Endodermal cell (in vitro differentiated cells): ENCODE data around the gene HSPA1B. TPM values are rescaled to one million over a fixed set of nuclear protein-coding genes. Genes with fewer than 3 reads are reported as not detected.

Experiments
- DNase-seq: peaks from one replicate; pipeline ENCODE4 v3.0.0-alpha.2; 2017
- H3K27ac ChIP-seq: 2 replicates; pipeline ENCODE4 v1.5.1; 2013; ENCODE audit warnings: mild to moderate bottlenecking, low read depth, low read length, moderate library complexity
- H3K27me3 ChIP-seq: 2 replicates; pipeline ENCODE4 v1.6.1; 2013; ENCODE audit warnings: mild to moderate bottlenecking, low read length, moderate library complexity; ENCODE audit not compliant: insufficient read depth, control insufficient read depth, poor library complexity, severe bottlenecking
- H3K36me3 ChIP-seq: 2 replicates; pipeline ENCODE4 v1.7.0; 2013; ENCODE audit warnings: mild to moderate bottlenecking, low read length, moderate library complexity; ENCODE audit not compliant: control insufficient read depth, insufficient read depth
- H3K4me1 ChIP-seq: one replicate; pipeline ENCODE4 v1.7.0; 2013; ENCODE audit warnings: low read length; ENCODE audit not compliant: control insufficient read depth, insufficient read depth
- H3K4me3 ChIP-seq: 2 replicates; pipeline ENCODE4 v1.5.1; 2013; ENCODE audit warnings: mild to moderate bottlenecking, low read length, moderate library complexity
- H3K9ac ChIP-seq: 2 replicates; pipeline ENCODE4 v1.6.1; 2013; ENCODE audit warnings: mild to moderate bottlenecking, low read length, moderate library complexity; ENCODE audit not compliant: poor library complexity, severe bottlenecking; ENCODE audit errors: extremely low read depth
- H3K9me3 ChIP-seq: 2 replicates; pipeline ENCODE4 v1.6.1; 2013; ENCODE audit warnings: mild to moderate bottlenecking, low read length, moderate library complexity; ENCODE audit not compliant: control insufficient read depth
- H3K27ac Mint-ChIP-seq: 2 replicates; pipeline ENCODE4 v1.8.0; 2020; ENCODE audit warnings: mixed read lengths
- H3K27me3 Mint-ChIP-seq: 2 replicates; pipeline ENCODE4 v1.8.0; 2021; ENCODE audit warnings: mild to moderate bottlenecking, mixed read lengths; ENCODE audit not compliant: insufficient read depth
- H3K36me3 Mint-ChIP-seq: 2 replicates; pipeline ENCODE4 v1.8.0; 2020; ENCODE audit warnings: low read depth, mixed read lengths
- H3K4me1 Mint-ChIP-seq: 2 replicates; pipeline ENCODE4 v1.8.0; 2020; ENCODE audit warnings: mixed read lengths
- H3K4me3 Mint-ChIP-seq: 2 replicates; pipeline ENCODE4 v1.8.0; 2020; ENCODE audit warnings: mild to moderate bottlenecking, moderate library complexity, mixed read lengths
- H3K9me3 Mint-ChIP-seq: 2 replicates; pipeline ENCODE4 v1.8.0; 2020; ENCODE audit warnings: mild to moderate bottlenecking, mixed read lengths
- WGBS, 2 experiments: methylation state at CpG; one replicate each; pipeline versions ENCODE4 v1.1.5 to v1.1.7; 2013; ENCODE audit warnings: missing lambda C conversion rate in 2 of 2, mixed read lengths in 1 of 2; ENCODE audit not compliant: insufficient coverage in 1 of 2, insufficient read length in 1 of 2; 5-methylcytosine and 5-hydroxymethylcytosine counted together
- total RNA-seq, 2 donors: library from RNA; stranded (reverse); fragmentation: NEBNext Ultra II Directional in 1 of 2; extraction: Animal tissue kit (Norgen Biotek cat#: 25700) in 1 of 2; gene quantifications; 2 replicates in 1 of 2; 3 replicates in 1 of 2; pipeline ENCODE4 v1.2.1, GENCODE V29; 2021
- TF ChIP-seq, protein P1 (sequence below): fragments of 200-600 bp; sonication (generic); conservative IDR thresholded peaks from 2 replicates; pipeline ENCODE4 v1.5.0; 2021; ENCODE audit warnings: antibody characterized with exemption, mild to moderate bottlenecking

Gene HSPA1B
- total RNA-seq, 2 donors from 2014 or later = 61.8 to 83.9 TPM

DNA sequence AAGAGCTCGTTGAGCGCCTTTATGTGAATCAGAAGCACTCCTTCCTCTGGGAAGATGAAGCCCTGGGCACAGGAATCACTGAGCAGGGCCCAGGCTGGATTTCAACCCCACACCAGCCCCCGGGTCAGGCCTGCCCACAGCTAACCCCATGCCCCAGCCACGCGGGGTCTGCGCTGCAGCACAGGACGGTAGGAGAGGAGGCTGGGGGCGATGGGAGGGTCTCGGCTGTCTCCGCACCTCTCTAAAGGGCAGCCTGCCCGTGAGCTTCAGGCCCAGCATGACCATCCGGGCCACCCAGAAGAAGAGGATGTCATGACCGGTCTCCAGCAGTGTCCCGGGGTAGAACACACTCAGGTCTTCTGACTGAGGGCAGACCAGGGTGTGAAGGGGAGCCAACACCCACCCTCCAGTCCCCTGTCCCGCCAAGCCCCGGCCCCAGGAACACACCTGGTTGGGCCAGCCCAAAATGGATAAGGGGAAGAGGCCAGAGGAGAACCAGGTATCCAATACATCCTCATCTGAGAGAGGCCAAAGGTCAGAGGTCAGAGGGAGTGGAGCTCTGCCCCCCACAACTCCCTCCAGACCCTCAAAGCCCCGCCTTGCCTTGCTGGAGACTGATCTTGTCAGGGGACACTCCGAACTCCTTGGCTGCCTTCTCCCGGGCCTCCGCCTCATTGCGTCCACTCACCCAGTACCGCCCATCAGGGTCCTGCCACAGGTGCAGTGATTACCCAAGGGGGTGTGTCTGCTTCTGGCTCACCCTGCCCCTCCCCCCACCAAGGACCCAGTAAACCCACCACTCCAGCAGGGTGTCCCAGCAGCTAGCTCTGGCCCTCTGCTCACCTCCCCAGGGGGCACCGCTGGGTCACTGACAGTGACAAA, 46.1 kb upstream of the HSPA1B start:
- H3K9me3 ChIP-seq = no peaks in the 10 kb centered on the region
- Mint-ChIP-seq H3K9me3 (no peaks in the 10 kb centered on the region), H3K36me3 (peaks cover 44% of the 10 kb centered on the region), H3K27me3 (no peaks in the 10 kb centered on the region), H3K4me3 (no peak overlapping the region), H3K27ac (no peak overlapping the region), H3K4me1 (no peaks in the 10 kb centered on the region)
- peaks cover 51% of the 10 kb centered on the region for H3K36me3 ChIP-seq
- no peaks in the 10 kb centered on the region for H3K27me3 ChIP-seq
- TF ChIP-seq, protein P1, sequence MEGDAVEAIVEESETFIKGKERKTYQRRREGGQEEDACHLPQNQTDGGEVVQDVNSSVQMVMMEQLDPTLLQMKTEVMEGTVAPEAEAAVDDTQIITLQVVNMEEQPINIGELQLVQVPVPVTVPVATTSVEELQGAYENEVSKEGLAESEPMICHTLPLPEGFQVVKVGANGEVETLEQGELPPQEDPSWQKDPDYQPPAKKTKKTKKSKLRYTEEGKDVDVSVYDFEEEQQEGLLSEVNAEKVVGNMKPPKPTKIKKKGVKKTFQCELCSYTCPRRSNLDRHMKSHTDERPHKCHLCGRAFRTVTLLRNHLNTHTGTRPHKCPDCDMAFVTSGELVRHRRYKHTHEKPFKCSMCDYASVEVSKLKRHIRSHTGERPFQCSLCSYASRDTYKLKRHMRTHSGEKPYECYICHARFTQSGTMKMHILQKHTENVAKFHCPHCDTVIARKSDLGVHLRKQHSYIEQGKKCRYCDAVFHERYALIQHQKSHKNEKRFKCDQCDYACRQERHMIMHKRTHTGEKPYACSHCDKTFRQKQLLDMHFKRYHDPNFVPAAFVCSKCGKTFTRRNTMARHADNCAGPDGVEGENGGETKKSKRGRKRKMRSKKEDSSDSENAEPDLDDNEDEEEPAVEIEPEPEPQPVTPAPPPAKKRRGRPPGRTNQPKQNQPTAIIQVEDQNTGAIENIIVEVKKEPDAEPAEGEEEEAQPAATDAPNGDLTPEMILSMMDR = no peak
- 93 to 96% methylated on average over 19 to 23 of the region's 23 CpGs for WGBS, 2 experiments
- H3K27ac ChIP-seq = no peak overlapping the region
- DNase-seq = no peak
- H3K4me3 ChIP-seq = no peak overlapping the region
- no peak overlapping the region for H3K9ac ChIP-seq
- no peaks in the 10 kb centered on the region for H3K4me1 ChIP-seq

DNA sequence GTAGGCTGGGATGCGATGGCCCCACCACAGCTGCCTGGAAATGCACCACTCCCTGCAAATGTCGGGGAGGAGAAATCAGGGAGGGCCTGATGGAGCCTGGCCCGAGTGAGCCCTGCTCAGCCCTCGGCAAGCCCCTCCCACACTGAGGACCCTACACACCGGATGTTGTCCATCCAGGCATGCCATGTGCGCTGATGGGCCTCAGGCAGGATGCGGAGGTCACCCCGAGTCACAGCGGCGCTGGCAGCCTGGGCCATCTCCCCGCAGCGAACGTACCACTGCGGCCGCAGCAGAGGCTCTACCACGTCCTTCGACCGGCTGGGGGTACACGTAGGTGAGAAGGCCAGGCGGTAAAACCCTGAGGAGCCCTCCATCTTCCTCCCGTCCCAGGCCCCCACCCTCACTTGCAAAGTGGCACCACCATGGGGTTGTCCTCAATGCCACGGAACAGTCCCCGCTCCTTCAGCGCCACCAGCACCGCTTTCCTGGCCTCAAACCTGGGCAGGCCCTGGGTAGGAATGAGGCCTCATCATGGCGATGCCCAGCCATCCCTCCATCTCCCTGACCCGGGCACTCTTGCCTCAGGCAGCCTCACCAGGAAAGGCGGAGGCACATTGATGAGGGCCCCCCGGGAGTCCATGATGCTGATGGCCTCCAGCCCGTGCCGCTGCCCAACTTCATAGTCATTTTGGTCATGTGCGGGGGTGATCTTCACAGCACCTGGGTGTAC, 45.2 kb upstream of the HSPA1B start:
- peaks cover 56% of the 10 kb centered on the region for H3K36me3 ChIP-seq
- Mint-ChIP-seq H3K4me3 (no peak overlapping the region), H3K4me1 (no peaks in the 10 kb centered on the region), H3K36me3 (peaks cover 48% of the 10 kb centered on the region), H3K27ac (no peak overlapping the region), H3K9me3 (no peaks in the 10 kb centered on the region), H3K27me3 (no peaks in the 10 kb centered on the region)
- H3K27ac ChIP-seq = no peak overlapping the region
- no peak for DNase-seq
- H3K4me1 ChIP-seq = no peaks in the 10 kb centered on the region
- H3K27me3 ChIP-seq = no peaks in the 10 kb centered on the region
- WGBS, 2 experiments = 96 to 97% methylated on average over 26 to 32 of the region's 32 CpGs
- H3K4me3 ChIP-seq = no peak overlapping the region
- H3K9ac ChIP-seq = no peak overlapping the region
- no peaks in the 10 kb centered on the region for H3K9me3 ChIP-seq
- TF ChIP-seq, protein P1 = no peak

- H3K4me1 ChIP-seq = no peaks in the 10 kb centered on the region
- no peak overlapping the region for H3K27ac ChIP-seq
- Mint-ChIP-seq H3K36me3 (peaks cover 46% of the 10 kb centered on the region), H3K27me3 (no peaks in the 10 kb centered on the region), H3K4me3 (no peak overlapping the region), H3K4me1 (no peaks in the 10 kb centered on the region), H3K9me3 (no peaks in the 10 kb centered on the region), H3K27ac (no peak overlapping the region)
- H3K9me3 ChIP-seq = no peaks in the 10 kb centered on the region
- H3K4me3 ChIP-seq = no peak overlapping the region
- TF ChIP-seq, protein P1 = no peak
- no peak for DNase-seq
- H3K27me3 ChIP-seq = no peaks in the 10 kb centered on the region
- H3K9ac ChIP-seq = no peak overlapping the region
- peaks cover 55% of the 10 kb centered on the region for H3K36me3 ChIP-seq
- 95% methylated on average over 12 to 15 of the region's 15 CpGs for WGBS, 2 experiments
These were observed 43.2 kb upstream of the HSPA1B start for GRCh38 chr6:31784098-31784925.
